Measurements from ENCODE around the gene CCDC71.

DNA sequence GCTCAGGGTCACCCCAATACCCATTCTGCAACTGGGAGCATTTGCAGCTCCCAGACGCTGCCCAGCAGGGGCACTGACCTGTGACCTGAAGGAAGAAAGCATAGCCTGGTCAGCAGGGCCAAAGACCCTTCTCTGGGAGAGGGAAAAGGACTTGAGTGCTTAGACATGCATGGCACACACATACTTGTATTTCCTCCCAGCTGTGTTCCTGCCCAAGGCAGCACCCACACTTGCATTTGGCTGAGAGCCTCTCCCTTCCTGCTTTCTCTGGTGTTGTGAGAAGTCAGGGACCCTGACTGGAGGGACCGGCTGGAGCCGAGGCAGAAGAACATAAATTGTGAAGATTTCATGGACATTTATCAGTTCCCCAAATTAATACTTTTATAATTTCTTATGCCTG lies 26.1 kb downstream of the CCDC71 start:
- TF ChIP-seq, protein P1, sequence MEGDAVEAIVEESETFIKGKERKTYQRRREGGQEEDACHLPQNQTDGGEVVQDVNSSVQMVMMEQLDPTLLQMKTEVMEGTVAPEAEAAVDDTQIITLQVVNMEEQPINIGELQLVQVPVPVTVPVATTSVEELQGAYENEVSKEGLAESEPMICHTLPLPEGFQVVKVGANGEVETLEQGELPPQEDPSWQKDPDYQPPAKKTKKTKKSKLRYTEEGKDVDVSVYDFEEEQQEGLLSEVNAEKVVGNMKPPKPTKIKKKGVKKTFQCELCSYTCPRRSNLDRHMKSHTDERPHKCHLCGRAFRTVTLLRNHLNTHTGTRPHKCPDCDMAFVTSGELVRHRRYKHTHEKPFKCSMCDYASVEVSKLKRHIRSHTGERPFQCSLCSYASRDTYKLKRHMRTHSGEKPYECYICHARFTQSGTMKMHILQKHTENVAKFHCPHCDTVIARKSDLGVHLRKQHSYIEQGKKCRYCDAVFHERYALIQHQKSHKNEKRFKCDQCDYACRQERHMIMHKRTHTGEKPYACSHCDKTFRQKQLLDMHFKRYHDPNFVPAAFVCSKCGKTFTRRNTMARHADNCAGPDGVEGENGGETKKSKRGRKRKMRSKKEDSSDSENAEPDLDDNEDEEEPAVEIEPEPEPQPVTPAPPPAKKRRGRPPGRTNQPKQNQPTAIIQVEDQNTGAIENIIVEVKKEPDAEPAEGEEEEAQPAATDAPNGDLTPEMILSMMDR (conservative IDR thresholded peaks at IDR 0.05; ENCODE audit: low read length): no peak
- no peak for TF ChIP-seq EZH2phosphoT487 (IDR thresholded peaks at IDR 0.05; ENCODE audit: borderline replicate concordance, low read depth, low read length)

Measured in OCI-LY7 (cell line).